Karpas-422 (cell line): ENCODE measurements around the gene ZMIZ1. TPM values are rescaled to one million over a fixed set of nuclear protein-coding genes. Genes with fewer than 3 reads are reported as not detected.

Source experiments
- DNase-seq: peaks from one replicate; pipeline ENCODE4 v3.0.0-alpha.2; 2015
- H2AFZ ChIP-seq: fragments of 200-600 bp; sonication (generic); 2 replicates; pipeline ENCODE4 v1.6.1; 2014; ENCODE audit warnings: antibody characterized with exemption, low read length, mixed read lengths
- H3K27ac ChIP-seq: fragments of 200-600 bp; sonication (generic); 2 replicates; pipeline ENCODE4 v1.5.1; 2014; ENCODE audit warnings: mild to moderate bottlenecking, low read length, moderate library complexity
- H3K27me3 ChIP-seq: fragments of 200-600 bp; sonication (generic); 2 replicates; pipeline ENCODE4 v1.6.1; 2014; ENCODE audit warnings: low read length, mixed read lengths
- H3K36me3 ChIP-seq: fragments of 200-600 bp; sonication (generic); 2 replicates; pipeline ENCODE4 v1.6.1; 2014; ENCODE audit warnings: low read length, mixed read lengths; ENCODE audit not compliant: insufficient read depth
- H3K4me1 ChIP-seq: fragments of 200-600 bp; sonication (generic); 2 replicates; pipeline ENCODE4 v1.6.1; 2014; ENCODE audit warnings: mild to moderate bottlenecking, low read length, mixed read lengths
- H3K4me2 ChIP-seq: fragments of 200-600 bp; sonication (generic); 2 replicates; pipeline ENCODE4 v1.6.1; 2014; ENCODE audit warnings: low read length, low read depth, mild to moderate bottlenecking; ENCODE audit not compliant: poor library complexity, severe bottlenecking
- H3K4me3 ChIP-seq: fragments of 200-600 bp; sonication (generic); 2 replicates; pipeline ENCODE4 v1.5.1; 2014; ENCODE audit warnings: mild to moderate bottlenecking, antibody characterized with exemption, low read length, mixed read lengths
- H3K79me2 ChIP-seq: fragments of 200-600 bp; sonication (generic); 2 replicates; pipeline ENCODE4 v1.6.1; 2014; ENCODE audit warnings: mild to moderate bottlenecking, low read length, mixed read lengths
- H3K9ac ChIP-seq: fragments of 200-600 bp; sonication (generic); 2 replicates; pipeline ENCODE4 v1.6.0; 2014; ENCODE audit warnings: low read length
- H3K9me2 ChIP-seq: fragments of 200-600 bp; sonication (generic), shearing (Covaris generic); replicated peaks from 2 replicates; pipeline ENCODE4 v1.6.0; 2014; ENCODE audit warnings: mild to moderate bottlenecking, low read length, moderate library complexity; ENCODE audit not compliant: insufficient read depth
- H3K9me3 ChIP-seq: fragments of 300-700, 200-600 bp; sonication (generic); 2 replicates; pipeline ENCODE4 v1.6.1; 2014; ENCODE audit warnings: low read length, mixed read lengths
- H4K20me1 ChIP-seq: fragments of 200-600 bp; sonication (generic); 2 replicates; pipeline ENCODE4 v1.6.1; 2014; ENCODE audit warnings: mild to moderate bottlenecking, antibody characterized with exemption, low read length, low read depth; ENCODE audit not compliant: insufficient read depth
- total RNA-seq: library from RNA; depleted of rRNA; stranded (reverse); fragments of >200 nt; shearing (Covaris generic); gene quantifications from 2 replicates; pipeline ENCODE4 v1.2.3, GENCODE V29; 2014; ENCODE audit warnings: low replicate concordance

ZMIZ1 gene
- total RNA-seq, 1 experiment from 2014 or later, result 73.1 TPM

GRCh38 chr10:79305515-79305914 is 236.7 kb downstream of the ZMIZ1 start:
- Histone ChIP-seq H3K36me3 (peaks cover 19% of the 10 kb centered on the region), H3K9me3 (no peaks in the 10 kb centered on the region), H3K9ac (no peak overlapping the region), H3K4me1 (no peaks in the 10 kb centered on the region), H3K27me3 (no peaks in the 10 kb centered on the region), H3K9me2 (no peaks in the 10 kb centered on the region), H3K4me3 (no peak overlapping the region), H3K79me2 (no peaks in the 10 kb centered on the region), H4K20me1 (no peaks in the 10 kb centered on the region), H3K4me2 (no peak overlapping the region), H3K27ac (no peak overlapping the region), H2AFZ (no peak overlapping the region)
- DNase-seq, result no peak

DNA sequence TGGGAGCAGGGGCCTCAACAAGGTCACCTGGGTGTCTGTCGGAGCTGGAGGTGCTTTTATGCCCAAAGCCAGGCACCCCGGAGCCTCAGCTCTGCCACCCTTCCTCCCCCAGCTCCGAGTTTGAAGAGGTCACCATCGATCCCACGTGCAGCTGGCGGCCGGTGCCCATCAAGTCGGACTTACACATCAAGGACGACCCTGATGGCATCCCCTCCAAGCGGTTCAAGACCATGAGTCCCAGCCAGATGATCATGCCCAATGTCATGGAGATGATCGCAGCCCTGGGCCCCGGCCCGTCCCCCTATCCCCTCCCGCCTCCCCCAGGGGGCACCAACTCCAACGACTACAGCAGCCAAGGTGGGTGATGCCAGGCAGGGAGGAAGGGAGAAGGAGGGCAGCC is 237.2 kb downstream of the ZMIZ1 start:
- H3K79me2 ChIP-seq, result no peaks in the 10 kb centered on the region
- no peak overlapping the region for H3K27ac ChIP-seq
- H3K4me3 ChIP-seq, result no peak overlapping the region
- H3K9me2 ChIP-seq, result no peaks in the 10 kb centered on the region
- H4K20me1 ChIP-seq, result no peaks in the 10 kb centered on the region
- H3K36me3 ChIP-seq, result peaks cover 19% of the 10 kb centered on the region
- no peaks in the 10 kb centered on the region for H3K27me3 ChIP-seq
- no peak overlapping the region for H3K4me2 ChIP-seq
- no peak overlapping the region for H2AFZ ChIP-seq
- H3K9ac ChIP-seq, result no peak overlapping the region
- H3K4me1 ChIP-seq, result no peaks in the 10 kb centered on the region
- no peaks in the 10 kb centered on the region for H3K9me3 ChIP-seq
- DNase-seq, result no peak

- Histone ChIP-seq H3K4me3 (no peak overlapping the region), H3K4me1 (no peaks in the 10 kb centered on the region), H3K27ac (no peak overlapping the region), H3K4me2 (no peak overlapping the region), H2AFZ (no peak overlapping the region), H3K79me2 (no peaks in the 10 kb centered on the region), H3K9ac (no peak overlapping the region), H3K9me2 (no peaks in the 10 kb centered on the region), H3K27me3 (no peaks in the 10 kb centered on the region), H3K36me3 (peaks cover 13% of the 10 kb centered on the region), H4K20me1 (no peaks in the 10 kb centered on the region), H3K9me3 (no peaks in the 10 kb centered on the region)
- no peak for DNase-seq
Observed at GRCh38 chr10:79306644-79307220, 238.0 kb downstream of the ZMIZ1 start.

GRCh38 chr10:79308016-79308415 is 239.2 kb downstream of the ZMIZ1 start:
- Histone ChIP-seq H3K79me2 (no peaks in the 10 kb centered on the region), H2AFZ (no peak overlapping the region), H3K9me3 (no peaks in the 10 kb centered on the region), H4K20me1 (no peaks in the 10 kb centered on the region), H3K4me1 (peaks cover under 1% of the 10 kb centered on the region), H3K27ac (no peak overlapping the region), H3K27me3 (no peaks in the 10 kb centered on the region), H3K9ac (no peak overlapping the region), H3K9me2 (no peaks in the 10 kb centered on the region), H3K4me3 (no peak overlapping the region), H3K36me3 (peaks cover 9% of the 10 kb centered on the region; the same call in 1 of the 2 replicates), H3K4me2 (no peak overlapping the region)
- DNase-seq, result no peak

GRCh38 chr10:79308969-79309665 is 240.4 kb downstream of the ZMIZ1 start:
- H3K36me3 ChIP-seq, result peaks cover 9% of the 10 kb centered on the region; the same call in 1 of the 2 replicates
- H3K4me2 ChIP-seq, result no peak overlapping the region
- no peaks in the 10 kb centered on the region for H3K27me3 ChIP-seq
- DNase-seq, result no peak
- H3K9me3 ChIP-seq, result no peaks in the 10 kb centered on the region
- H3K4me1 ChIP-seq, result peaks cover 12% of the 10 kb centered on the region
- H3K27ac ChIP-seq, result no peak overlapping the region
- H3K9me2 ChIP-seq, result no peaks in the 10 kb centered on the region
- H3K4me3 ChIP-seq, result no peak overlapping the region
- no peaks in the 10 kb centered on the region for H3K79me2 ChIP-seq
- no peak overlapping the region for H3K9ac ChIP-seq
- no peaks in the 10 kb centered on the region for H4K20me1 ChIP-seq
- H2AFZ ChIP-seq, result no peak overlapping the region

- H3K9me2 ChIP-seq, result no peaks in the 10 kb centered on the region
- no peak overlapping the region for H3K9ac ChIP-seq
- H2AFZ ChIP-seq, result no peak overlapping the region
- peaks cover 24% of the 10 kb centered on the region for H3K4me1 ChIP-seq
- peaks cover 9% of the 10 kb centered on the region; the same call in 1 of the 2 replicates for H3K36me3 ChIP-seq
- H3K4me3 ChIP-seq, result no peak overlapping the region
- H4K20me1 ChIP-seq, result no peaks in the 10 kb centered on the region
- no peak overlapping the region for H3K27ac ChIP-seq
- no peak overlapping the region for H3K4me2 ChIP-seq
- no peak for DNase-seq
- H3K27me3 ChIP-seq, result no peaks in the 10 kb centered on the region
- H3K79me2 ChIP-seq, result no peaks in the 10 kb centered on the region
- no peaks in the 10 kb centered on the region for H3K9me3 ChIP-seq
Observed at GRCh38 chr10:79310200-79310865, 241.6 kb downstream of the ZMIZ1 start.

DNA sequence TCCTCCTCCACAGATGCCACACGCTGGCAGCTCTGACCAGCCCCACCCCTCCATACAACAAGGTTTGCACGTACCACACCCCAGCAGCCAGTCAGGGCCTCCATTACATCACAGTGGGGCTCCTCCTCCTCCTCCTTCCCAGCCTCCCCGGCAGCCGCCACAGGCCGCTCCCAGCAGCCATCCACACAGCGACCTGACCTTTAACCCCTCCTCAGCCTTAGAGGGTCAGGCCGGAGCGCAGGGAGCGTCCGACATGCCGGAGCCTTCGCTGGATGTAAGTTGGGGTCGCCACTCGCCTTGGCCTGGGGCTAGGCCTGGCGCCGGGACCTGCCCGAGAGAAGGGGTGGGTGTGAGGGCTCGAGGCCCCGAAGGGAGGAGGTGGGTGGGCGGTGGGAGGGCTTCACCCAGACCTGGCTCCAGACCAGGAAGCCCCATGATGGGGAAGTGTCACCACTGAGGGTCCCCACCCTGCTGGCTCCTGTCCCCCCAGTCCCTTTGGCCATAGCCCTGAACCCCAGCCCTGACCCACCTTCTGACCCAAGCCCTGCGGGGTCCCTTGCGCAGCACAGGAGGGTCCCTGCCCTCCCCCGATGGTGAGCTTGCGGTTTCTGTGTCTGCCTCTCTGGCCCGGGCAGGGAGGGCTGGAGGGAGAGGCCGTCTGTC is 242.3 kb downstream of the ZMIZ1 start:
- Histone ChIP-seq H3K4me2 (no peak overlapping the region), H4K20me1 (no peaks in the 10 kb centered on the region), H3K4me3 (no peak overlapping the region), H3K4me1 (peaks cover 31% of the 10 kb centered on the region), H3K27ac (no peak overlapping the region), H3K9ac (no peak overlapping the region), H3K9me2 (no peaks in the 10 kb centered on the region), H3K9me3 (no peaks in the 10 kb centered on the region), H3K27me3 (no peaks in the 10 kb centered on the region), H3K36me3 (peaks cover 9% of the 10 kb centered on the region; the same call in 1 of the 2 replicates), H3K79me2 (no peaks in the 10 kb centered on the region), H2AFZ (no peak overlapping the region)
- DNase-seq, result no peak
